IPS-18c (cell line): ENCODE results near the gene PTK6.

Source experiments
- H3K4me3 ChIP-seq: 2 replicates; pipeline ENCODE4 v1.7.0; 2013; ENCODE audit warnings: low read depth, mild to moderate bottlenecking, low read length, moderate library complexity; ENCODE audit not compliant: insufficient read depth
- H3K9me3 ChIP-seq: one replicate; pipeline ENCODE4 v1.6.1; 2013; ENCODE audit warnings: mild to moderate bottlenecking, low read length, moderate library complexity; ENCODE audit not compliant: control insufficient read depth, insufficient read depth

PTK6 gene

GRCh38 chr20:63496596-63497120, 40.5 kb downstream of the PTK6 start:
- Histone ChIP-seq H3K9me3 (peaks cover 2% of the 10 kb centered on the region), H3K4me3 (peak overlapping the region; percentile 20; the same call in 1 of the 2 replicates)

GRCh38 chr20:63495741-63496595, 41.2 kb downstream of the PTK6 start:
- peaks cover 2% of the 10 kb centered on the region for H3K9me3 ChIP-seq
- H3K4me3 ChIP-seq = peak overlapping the region; percentile 20; the same call in 1 of the 2 replicates

GRCh38 chr20:63495167-63495720, 41.9 kb downstream of the PTK6 start:
- peaks cover 2% of the 10 kb centered on the region for H3K9me3 ChIP-seq

GRCh38 chr20:63494420-63495166, 42.6 kb downstream of the PTK6 start:
- Histone ChIP-seq H3K4me3 (no peak overlapping the region), H3K9me3 (peaks cover 2% of the 10 kb centered on the region)

More at GRCh38 chr20:63495167-63495720, 41.9 kb downstream of the PTK6 start:
- no peak overlapping the region for H3K4me3 ChIP-seq

GRCh38 chr20:63494084-63494419, 43.1 kb downstream of the PTK6 start:
- Histone ChIP-seq H3K4me3 (no peak overlapping the region), H3K9me3 (peaks cover 2% of the 10 kb centered on the region)

GRCh38 chr20:63493563-63494020, 43.6 kb downstream of the PTK6 start:
- H3K4me3 ChIP-seq = no peak overlapping the region

GRCh38 chr20:63492982-63493381, 44.2 kb downstream of the PTK6 start:
- no peak overlapping the region for H3K4me3 ChIP-seq
- H3K9me3 ChIP-seq = peaks cover 2% of the 10 kb centered on the region

More at GRCh38 chr20:63493563-63494020, 43.6 kb downstream of the PTK6 start:
- peaks cover 2% of the 10 kb centered on the region for H3K9me3 ChIP-seq

- Histone ChIP-seq H3K9me3 (peaks cover 2% of the 10 kb centered on the region), H3K4me3 (no peak overlapping the region)
These were observed 44.7 kb downstream of the PTK6 start for GRCh38 chr20:63492518-63492917.

GRCh38 chr20:63491635-63492230, 45.4 kb downstream of the PTK6 start:
- H3K4me3 ChIP-seq = no peak overlapping the region
- H3K9me3 ChIP-seq = peaks cover 2% of the 10 kb centered on the region

- H3K4me3 ChIP-seq = no peak overlapping the region
- H3K9me3 ChIP-seq = peaks cover 2% of the 10 kb centered on the region
These were observed 46.1 kb downstream of the PTK6 start for GRCh38 chr20:63491078-63491477.

GRCh38 chr20:63490416-63490815, 46.8 kb downstream of the PTK6 start:
- H3K9me3 ChIP-seq = peaks cover 2% of the 10 kb centered on the region
- H3K4me3 ChIP-seq = no peak overlapping the region

- no peaks in the 10 kb centered on the region for H3K9me3 ChIP-seq
These were observed 48.6 kb downstream of the PTK6 start for GRCh38 chr20:63488315-63489251.

GRCh38 chr20:63487781-63488241, 49.4 kb downstream of the PTK6 start:
- H3K4me3 ChIP-seq = no peak overlapping the region
- H3K9me3 ChIP-seq = no peaks in the 10 kb centered on the region

More at GRCh38 chr20:63488315-63489251, 48.6 kb downstream of the PTK6 start:
- H3K4me3 ChIP-seq = peak overlapping the region; percentile 28

GRCh38 chr20:63487116-63487764, 49.9 kb downstream of the PTK6 start:
- Histone ChIP-seq H3K4me3 (no peak overlapping the region), H3K9me3 (no peaks in the 10 kb centered on the region)

- H3K9me3 ChIP-seq = no peaks in the 10 kb centered on the region
- no peak overlapping the region for H3K4me3 ChIP-seq
These were observed 50.8 kb downstream of the PTK6 start for GRCh38 chr20:63486300-63486855.
